GM18520 (cell line): ENCODE data around the gene CKMT2.
"Not testable (repeated sequence)": the region's sequence is repeated elsewhere in the genome, so short reads cannot be mapped to it uniquely, and the experiment has no call there.

ENCODE experiments used
- ATAC-seq: cut with Tn5 transposase; IDR thresholded peaks from one replicate; pipeline ENCODE4 v1.9.1; 2021; ENCODE audit not compliant: unreplicated experiment

The CKMT2 gene

DNA sequence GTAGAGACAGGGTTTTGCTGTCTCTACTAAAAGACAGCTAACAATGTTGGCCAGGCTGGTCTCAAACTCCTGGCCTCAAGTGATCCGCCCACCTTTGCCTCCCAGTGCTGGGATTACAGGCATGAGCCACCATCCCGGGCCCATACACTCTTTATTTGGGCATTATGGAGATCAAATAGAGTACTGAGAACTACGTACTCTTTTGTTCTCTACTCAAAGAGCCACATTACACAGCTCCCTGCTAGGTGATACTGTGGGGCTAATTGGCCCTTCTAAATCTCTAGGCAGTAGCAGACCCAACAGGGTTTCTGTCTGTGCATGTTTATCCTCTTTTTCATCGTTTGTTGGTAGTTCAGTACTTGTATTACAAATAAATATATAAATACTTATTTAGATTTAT, 16.1 kb downstream of the CKMT2 start:
- ATAC-seq: no peak

DNA sequence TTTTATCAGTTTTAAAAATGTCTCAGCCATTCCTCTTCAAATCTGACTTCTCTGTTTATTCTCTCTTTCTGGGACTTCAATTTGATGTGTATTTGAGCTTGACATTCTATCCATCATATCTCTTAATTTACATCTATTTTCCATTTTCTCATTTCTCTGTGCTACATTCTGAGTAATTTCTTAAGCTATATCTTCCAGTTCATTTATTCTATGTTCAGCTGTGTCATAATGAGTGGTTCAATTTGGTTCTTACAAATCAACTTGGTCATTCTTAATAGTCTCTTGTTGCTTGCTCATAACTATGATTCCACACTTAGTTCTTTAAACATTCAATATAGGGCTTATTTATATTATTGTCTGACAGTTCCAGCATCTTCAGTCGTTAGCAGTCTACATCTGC, 16.9 kb downstream of the CKMT2 start:
- ATAC-seq: no peak

DNA sequence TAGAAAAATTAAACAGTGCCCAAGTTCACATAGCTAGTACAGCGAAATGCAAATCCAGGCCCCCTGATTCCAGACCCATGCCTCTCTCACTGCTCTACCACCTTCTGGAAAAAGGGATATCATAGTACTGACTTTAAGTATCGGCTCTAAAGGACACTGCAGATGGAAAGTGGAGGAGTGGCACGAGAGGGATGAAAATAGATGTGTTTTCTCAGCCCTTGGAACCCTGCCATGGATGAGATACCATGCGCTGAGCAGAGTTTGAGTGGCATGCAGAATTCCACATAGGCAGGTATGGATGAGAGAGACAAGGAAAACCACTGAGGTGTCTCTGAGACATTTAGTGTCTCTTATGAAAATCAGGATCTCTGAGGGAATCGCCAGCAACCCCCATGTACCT, 18.8 kb downstream of the CKMT2 start:
- no peak for ATAC-seq

DNA sequence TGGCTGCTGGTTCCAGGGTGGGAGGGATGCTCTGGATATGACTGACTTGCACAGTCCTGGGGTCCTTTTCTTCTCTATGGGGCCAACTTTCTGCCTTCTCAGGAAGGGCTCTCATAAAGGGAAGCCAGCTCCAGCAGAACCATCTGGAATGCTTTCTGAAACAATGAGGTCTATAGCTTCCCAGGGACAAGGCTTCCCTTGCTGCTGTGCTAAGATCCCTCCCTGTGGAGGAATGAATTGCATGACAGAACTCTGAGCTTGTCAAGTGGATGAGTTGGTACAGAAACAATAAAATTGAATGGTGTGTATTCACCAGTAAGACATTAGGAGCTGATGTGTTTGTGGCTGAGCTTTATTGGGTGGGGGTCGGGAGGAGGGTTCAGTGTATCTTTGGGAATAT, 19.8 kb downstream of the CKMT2 start:
- ATAC-seq: no peak

DNA sequence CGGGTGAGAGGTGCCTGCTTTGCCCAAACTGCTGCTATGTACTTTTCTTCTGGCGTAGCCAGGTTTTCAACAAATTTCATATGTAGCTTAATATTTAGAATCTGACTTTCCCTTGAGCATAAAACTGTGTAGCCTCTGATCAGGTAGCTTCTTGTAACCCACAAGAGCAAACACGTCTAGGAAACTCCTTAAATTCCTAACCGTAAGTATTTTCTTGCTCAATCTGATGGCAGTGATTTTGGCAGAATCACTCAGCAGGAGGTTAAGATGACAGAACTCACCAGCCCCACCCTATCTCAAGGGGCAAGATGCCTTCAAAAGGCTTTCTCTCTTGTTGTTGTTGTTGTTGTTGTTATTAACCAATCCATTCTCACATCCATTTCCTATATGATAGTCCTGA, 20.8 kb downstream of the CKMT2 start:
- no peak for ATAC-seq

DNA sequence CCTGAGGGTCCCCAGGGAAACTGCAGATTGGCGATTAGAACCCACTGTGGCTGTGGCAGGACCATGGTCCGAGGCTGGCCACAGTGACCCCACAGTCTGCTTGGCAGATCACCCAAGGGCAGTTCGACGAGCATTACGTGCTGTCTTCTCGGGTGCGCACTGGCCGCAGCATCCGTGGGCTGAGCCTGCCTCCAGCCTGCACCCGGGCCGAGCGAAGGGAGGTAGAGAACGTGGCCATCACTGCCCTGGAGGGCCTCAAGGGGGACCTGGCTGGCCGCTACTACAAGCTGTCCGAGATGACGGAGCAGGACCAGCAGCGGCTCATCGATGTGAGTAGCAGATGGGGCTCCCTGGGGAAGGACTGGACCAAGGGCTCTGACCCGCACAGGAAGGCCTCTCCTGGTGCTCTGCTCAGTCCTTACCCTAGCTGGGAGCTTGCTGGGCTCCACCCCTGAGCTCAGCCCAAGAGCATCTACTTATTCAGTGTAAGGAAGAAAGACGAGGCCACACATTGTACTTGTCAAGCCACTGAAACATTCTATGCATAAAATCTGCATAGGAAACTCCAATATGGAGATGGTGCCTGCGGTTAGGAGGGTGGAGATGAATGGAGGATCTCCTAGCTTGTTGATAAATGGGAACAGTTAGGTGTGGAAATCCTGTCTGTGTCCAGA, 21.9 kb downstream of the CKMT2 start:
- ATAC-seq: no peak

DNA sequence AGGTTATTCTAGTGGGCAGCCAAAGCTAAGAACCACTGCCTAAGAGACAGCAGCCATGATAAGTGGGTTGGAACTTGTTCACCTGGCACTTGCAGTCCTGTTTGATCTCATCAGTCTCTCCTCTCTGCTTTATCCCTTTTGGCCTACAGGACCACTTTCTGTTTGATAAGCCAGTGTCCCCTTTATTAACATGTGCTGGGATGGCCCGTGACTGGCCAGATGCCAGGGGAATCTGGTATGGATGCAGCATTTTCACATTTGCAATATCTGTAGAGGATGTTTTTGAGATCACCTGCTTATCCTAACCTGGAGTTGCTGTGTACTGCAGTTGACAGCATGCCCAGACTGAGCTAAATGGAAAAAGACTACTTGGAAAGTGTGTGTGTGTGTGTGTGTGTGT, 23.6 kb downstream of the CKMT2 start:
- no peak for ATAC-seq

DNA sequence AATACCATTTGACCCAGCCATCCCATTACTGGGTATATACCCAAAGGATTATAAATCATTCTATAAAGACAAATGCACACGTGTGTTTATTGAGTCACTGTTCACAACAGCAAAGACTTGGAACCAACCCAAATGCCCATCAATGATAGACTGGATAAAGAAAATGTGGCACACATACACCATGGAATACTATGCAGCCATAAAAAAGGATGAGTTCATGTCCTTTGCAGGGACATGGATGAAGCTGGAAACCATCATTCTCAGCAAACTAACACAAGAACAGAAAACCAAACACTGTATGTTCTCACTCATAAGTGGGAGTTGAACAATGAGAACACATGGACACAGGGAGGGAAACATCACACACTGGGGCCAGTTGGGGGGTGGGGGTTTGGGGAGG, 29.7 kb downstream of the CKMT2 start:
- not testable (repeated sequence) for ATAC-seq

DNA sequence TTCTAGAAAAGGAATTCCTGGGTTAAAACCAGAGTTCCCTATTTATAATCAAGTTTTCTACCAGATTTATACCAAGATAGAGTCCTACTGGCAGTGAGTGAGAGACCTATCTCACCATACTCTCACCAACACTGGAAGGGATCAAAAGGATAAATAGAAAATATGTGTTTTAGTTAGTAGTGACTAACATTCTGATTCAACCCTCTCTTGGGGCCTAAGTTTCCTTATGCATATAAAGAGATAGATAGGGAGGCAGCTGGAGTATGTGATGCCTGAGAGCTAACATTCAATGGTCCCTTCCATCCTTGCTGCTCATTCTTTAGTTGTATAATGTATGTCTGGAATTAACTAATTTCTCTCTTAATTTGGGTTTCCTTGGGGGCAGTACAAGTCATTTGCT, 32.0 kb downstream of the CKMT2 start:
- ATAC-seq: no peak

DNA sequence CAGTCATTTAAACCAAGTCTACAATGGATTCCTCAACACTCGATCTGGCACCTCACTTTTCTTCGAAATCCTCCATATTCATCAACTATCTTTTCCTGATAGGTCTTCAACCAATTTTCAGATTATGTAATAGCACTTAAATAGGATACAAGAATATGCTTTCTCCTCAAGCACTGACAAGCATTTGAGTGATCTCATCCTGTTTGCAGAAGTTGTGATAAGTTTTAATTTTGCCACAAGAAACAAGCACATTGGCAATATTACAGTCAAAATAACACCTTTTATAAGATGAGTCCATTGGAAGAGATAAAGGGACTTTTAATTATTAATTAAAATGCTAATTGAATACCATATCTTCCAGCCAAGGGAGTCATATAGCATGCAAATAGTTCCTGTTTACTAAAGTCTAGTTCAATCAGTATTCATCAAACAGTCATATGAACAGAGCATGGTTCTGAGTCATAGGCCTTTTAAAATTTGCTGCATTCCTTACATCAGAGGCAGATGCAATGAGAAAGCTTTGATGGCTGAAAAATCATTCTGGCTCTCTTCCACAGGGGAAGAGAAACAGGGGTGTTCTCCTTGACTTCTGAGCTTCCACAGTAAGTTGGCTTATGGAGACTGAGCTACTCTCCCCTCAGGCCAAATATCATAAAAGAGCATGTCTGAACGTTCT, 35.5 kb downstream of the CKMT2 start:
- ATAC-seq: no peak

DNA sequence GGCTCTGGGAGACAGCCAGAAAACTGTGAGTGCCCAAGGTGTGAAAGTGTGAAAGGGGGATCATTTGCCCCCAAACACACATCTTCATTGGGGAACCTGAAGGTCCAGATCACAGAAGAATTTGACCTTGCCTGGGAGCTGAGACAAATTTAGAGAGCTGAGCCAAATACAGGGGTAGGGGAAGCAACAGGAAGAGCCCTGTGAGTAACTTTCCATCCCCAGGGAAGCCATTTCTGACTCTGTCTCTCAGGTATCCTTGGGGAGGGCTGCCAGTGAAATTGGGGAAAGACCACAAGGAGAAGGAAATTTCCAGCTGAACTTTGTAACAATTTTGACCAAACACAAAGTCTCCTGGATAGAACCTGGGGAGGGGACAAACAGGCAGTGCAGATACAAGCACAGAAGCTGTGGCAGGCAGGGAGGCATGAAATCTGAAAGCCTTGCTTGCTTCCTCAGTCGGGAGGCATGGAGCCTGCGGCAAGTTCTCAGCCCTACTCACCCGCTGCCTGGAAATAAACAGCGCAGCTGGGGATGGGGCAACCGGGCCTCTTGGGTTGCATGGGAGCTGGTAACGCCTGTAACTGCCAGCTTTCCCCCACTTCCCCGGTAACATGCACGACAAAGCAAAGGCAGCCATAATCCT, 36.8 kb downstream of the CKMT2 start:
- no peak for ATAC-seq

DNA sequence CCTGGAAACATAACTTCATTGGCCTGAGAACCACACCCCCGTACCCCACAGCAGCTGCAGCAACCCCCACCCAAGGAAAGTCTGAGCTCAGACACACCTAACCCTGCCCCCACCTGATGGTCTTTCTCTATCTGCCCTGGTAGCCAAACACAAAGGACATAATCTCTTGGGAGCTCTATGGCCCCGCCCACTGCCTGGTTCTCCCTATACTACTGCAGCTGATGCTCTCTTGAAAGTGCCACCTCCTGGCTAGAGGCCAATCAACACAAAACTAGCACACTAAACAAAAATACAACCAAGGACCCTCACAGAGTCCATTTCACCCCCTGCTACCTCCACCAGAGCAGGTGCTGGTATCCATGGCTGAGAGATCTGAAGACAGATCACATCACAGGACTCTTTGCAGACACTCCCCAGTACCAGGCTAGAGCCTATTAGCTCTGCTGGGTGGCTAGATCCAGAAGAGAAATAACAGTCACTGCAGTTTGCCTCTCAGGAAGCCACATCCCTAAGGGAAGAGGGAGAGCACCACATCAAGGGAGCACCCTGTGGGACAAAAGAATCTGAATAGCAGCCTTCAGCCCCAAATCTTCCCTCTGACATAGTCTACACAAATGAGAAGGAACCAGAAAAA, 37.4 kb downstream of the CKMT2 start:
- not testable (repeated sequence) for ATAC-seq

DNA sequence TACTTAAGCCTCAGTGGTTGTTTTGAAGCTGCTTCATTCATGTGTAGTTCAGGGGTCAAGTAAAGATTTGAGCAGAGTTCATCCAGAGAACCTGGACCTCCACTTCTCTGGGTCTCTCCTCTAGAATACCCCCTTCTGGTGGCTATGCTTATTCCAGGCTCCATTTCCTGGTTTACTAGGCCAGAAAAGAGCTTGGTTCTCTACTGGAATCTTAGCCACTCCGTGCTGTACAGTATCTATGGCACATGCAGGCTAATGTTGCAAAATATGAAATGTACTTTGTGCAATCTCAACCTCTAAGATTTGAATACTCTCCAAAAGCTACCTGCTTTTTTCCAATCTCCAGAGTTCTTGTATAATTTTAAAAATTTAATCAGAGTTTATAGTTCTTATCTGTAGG, 50.9 kb downstream of the CKMT2 start:
- ATAC-seq: no peak

DNA sequence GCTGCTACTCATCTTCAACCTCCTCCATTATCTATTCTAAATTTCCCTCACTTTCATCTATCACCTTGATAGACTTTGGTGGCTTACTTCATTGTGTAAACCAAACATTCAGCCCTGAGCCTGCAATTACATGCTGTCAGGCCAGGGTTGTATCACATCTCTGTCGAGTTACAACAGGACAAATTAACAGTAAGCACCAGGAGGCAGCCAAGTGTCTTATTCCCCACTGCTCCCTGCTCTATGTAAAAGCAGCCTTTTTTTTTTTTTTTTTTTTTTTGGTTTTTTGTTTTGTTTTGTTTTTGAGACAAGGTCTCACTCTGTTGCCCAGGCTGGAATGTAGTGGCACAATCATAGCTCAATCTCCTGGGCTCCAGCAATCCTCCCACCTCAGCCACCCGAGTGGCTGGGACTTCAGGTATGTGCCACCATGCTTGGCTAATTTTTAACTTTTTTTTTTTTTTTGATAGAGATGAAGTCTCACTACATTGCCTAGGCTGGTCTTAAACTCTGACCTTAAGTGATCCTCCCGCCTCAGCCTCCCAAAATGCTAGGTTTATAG, 53.0 kb downstream of the CKMT2 start:
- no peak for ATAC-seq

DNA sequence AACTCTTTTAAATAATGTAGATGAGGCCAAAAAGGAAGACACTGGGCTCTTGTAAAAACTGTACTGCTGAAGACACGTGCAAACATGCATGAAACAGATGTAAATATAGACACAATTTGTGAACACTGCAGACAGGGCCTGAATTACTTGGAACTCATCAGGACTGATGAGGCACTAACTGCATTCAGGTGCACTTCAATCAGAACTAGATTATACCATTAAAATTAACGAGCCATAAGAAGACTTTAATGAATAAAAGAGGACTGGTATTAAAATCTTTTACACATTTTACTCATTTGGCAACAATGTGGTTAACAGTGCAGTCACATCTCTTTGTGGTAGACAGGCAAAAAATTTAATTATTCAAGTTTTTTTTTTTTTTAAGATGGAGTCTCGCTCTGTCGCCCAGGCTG, 54.9 kb downstream of the CKMT2 start:
- no peak for ATAC-seq

DNA sequence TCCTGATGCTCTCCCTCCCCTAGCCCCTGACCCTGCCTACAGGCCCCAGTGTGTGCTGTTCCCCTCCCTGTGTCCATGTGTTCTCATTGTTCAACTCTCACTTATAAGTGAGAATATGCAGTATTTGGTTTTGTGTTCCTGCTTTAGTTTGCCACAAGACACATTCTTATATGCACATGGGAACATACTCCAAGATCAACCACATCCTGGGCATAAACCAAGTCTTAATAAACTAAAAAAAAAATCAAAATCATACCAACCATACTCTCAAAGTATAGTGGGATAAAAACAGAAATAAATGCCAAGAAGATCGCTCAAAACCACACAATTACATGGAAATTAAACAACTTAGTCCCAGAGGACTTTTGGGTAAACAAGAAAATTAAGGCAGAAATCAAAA, 57.0 kb downstream of the CKMT2 start:
- no peak for ATAC-seq

DNA sequence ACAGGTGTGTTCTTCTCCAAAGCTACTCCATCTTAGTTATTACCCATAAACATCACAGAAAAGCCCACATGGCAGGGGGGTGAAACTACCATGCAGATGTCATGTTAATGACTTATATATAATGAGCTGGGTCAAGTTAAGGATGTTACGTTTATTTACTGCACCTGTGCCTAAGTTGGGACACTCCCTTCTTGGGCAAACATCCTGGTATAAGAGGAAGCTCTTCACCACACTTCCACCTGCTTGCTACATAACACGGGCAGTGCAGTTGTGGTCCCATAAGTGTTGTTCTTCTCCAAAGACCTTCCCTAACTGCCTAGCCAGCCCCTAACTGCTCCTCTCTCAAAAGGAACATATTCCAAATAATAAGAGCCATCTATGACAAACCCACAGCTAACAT, 59.0 kb downstream of the CKMT2 start:
- ATAC-seq: no peak

DNA sequence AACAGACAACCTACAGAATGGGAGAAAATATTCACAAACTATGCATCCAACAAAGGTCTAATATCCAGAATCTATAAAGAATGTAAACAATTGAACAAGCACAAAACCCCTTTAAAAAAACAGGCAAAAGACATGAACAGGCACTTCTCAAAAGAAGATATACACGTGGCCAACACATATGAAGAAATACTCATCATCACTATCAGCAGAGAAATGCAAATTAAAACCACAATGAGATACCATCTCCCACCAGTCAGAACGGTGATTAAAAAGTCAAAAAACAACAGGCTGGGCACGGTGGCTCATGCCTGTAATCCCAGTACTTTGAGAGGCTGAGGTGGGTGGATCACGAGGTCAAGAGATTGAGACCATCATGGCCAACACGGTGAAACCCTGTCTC, 60.9 kb downstream of the CKMT2 start:
- ATAC-seq: not testable (repeated sequence)

DNA sequence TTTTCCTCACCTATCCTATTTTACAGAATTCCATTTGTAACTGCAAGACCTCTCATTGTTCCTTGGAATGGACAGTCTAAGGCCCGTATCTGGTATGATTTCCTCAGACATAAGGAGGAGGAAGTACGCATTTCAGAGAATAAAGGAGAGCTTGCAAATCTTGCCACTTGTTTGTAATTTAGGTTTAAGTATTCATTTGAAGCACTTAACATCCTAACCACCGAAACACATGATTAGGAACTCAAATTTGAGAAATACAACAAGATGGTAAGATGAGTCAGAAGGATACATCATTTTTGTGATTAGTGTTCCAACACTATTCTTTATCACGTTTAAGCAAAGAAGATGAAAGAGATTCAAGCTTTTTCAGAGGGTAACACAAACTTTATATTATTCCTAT, 64.4 kb downstream of the CKMT2 start:
- no peak for ATAC-seq

DNA sequence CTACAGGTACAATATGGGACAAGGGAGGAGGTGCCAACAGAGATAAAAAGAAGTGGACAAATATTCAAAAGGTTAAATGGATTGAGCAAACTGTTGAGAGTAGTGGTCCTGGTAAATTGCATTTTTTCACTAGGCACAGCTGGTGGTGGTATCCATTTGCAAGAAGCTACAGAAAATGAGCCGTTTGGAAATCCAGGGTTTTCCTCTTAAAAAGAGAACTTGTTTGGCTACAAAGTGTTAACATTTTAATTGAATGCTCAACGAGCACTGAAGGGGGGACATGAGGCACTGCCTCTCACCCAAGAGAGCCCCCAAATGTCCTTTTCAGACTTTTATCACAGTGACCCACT, 67.8 kb downstream of the CKMT2 start:
- ATAC-seq: no peak

DNA sequence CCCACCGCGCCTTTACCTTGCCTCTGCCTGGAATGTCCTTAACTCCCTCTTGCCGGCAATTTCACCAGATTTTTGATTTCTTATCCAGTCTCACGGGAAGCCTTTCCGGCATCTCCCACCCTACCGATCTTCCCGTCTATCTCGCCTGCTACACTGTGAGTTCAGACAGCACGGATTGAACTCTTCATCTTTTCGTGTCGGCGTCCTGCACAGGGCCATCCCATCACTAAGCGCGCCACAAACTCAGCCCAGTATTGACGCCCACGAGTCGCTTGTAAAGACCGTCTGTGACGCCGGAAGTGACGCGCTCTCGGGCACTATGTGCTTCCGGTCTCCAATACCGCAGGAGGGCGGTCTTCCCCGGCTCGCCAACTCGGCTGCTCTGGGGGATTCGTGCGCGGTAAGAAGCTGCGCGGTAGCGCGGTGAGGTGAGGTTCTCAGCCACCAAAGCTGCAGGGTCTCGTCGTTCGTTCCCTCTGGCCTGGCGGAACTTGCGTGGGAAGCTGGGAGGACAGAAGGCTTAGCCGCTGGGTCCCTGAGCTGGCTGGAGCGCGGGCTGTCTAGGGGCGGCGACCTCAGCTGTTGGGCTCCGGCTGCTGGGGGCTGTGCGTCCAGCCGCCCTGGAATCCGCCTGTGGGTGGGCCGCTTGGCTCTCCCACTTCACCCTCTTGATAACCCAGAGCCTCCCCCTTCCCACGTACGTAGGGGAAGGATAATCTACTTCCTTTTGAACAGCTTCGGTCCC, 68.3 kb downstream of the CKMT2 start, which contains the start of gene ZCCHC9:
ZCCHC9 (plus strand) TSS at position 317 of the 745 bp plus-strand sequence. CDS start 3,171 bp downstream, outside the sequence.
- peak; percentile 91 for ATAC-seq
